Memory B cell (primary cell): ENCODE measurements around the gene B3GALT6.
A peak's percentile ranks its signal among the peaks of the same experiment; 100 is the strongest.

ENCODE experiments used
- ATAC-seq: fragments of 150-1000 bp; cut with Tn5 transposase; 2 replicates; pipeline ENCODE4 v1.10.0; 2021; ENCODE audit warnings: low read depth, mild to moderate bottlenecking, moderate library complexity
- DNase-seq, 2 donors: peaks; one replicate each; pipeline ENCODE4 v3.0.0; 2022; ENCODE audit warnings: low spot score in 2 of 2
- H3K27ac Mint-ChIP-seq: one replicate; pipeline ENCODE4 v1.8.0; 2022; ENCODE audit warnings: mild to moderate bottlenecking, moderate library complexity, mixed read lengths
- H3K27me3 Mint-ChIP-seq: one replicate; pipeline ENCODE4 v1.8.0; 2022; ENCODE audit warnings: mixed read lengths
- H3K36me3 Mint-ChIP-seq: one replicate; pipeline ENCODE4 v1.8.0; 2022; ENCODE audit warnings: mild to moderate bottlenecking, mixed read lengths
- H3K4me1 Mint-ChIP-seq: one replicate; pipeline ENCODE4 v1.8.0; 2022; ENCODE audit warnings: mixed read lengths
- H3K4me3 Mint-ChIP-seq: one replicate; pipeline ENCODE4 v1.8.0; 2022; ENCODE audit warnings: mild to moderate bottlenecking, moderate library complexity, mixed read lengths
- H3K9me3 Mint-ChIP-seq: one replicate; pipeline ENCODE4 v1.8.0; 2022; ENCODE audit warnings: mixed read lengths

B3GALT6 gene

GRCh38 chr1:1228596-1229321 lies 3.3 kb upstream of the B3GALT6 start:
- no peak for ATAC-seq

GRCh38 chr1:1229770-1230169 lies 2.3 kb upstream of the B3GALT6 start:
- peaks cover 13% of the 10 kb centered on the region for H3K36me3 Mint-ChIP-seq
- H3K9me3 Mint-ChIP-seq: no peaks in the 10 kb centered on the region
- ATAC-seq (no peak), DNase-seq (no peak)
- H3K4me3 Mint-ChIP-seq: peak overlapping the region; percentile 57
- H3K4me1 Mint-ChIP-seq: peaks cover 26% of the 10 kb centered on the region
- H3K27ac Mint-ChIP-seq: no peak overlapping the region
- H3K27me3 Mint-ChIP-seq: no peaks in the 10 kb centered on the region

More at GRCh38 chr1:1228596-1229321, 3.3 kb upstream of the B3GALT6 start:
- Mint-ChIP-seq H3K27me3 (no peaks in the 10 kb centered on the region), H3K36me3 (peaks cover 17% of the 10 kb centered on the region), H3K4me1 (peaks cover 19% of the 10 kb centered on the region), H3K9me3 (no peaks in the 10 kb centered on the region), H3K27ac (peak overlapping the region; percentile 41), H3K4me3 (no peak overlapping the region)
- DNase-seq: no peak

- peaks cover 7% of the 10 kb centered on the region for H3K36me3 Mint-ChIP-seq
- H3K27me3 Mint-ChIP-seq: no peaks in the 10 kb centered on the region
- H3K4me1 Mint-ChIP-seq: peaks cover 23% of the 10 kb centered on the region
- H3K27ac Mint-ChIP-seq: peak overlapping the region; percentile 81
- no peak for ATAC-seq
- H3K4me3 Mint-ChIP-seq: peak overlapping the region; percentile 90
- no peak for DNase-seq
- no peaks in the 10 kb centered on the region for H3K9me3 Mint-ChIP-seq
Measured at GRCh38 chr1:1230656-1231399, 1.2 kb upstream of the B3GALT6 start.

GRCh38 chr1:1231400-1232207 lies 433 bp upstream of the B3GALT6 start, which contains the start of gene SDF4:
Gene SDF4, minus strand, starts transcription at chr1:1232001. Its CDS starts 3,229 bp downstream, at chr1:1228772.
- H3K4me1 Mint-ChIP-seq: peaks cover 21% of the 10 kb centered on the region
- ATAC-seq (peak; percentile 95), DNase-seq (peak; percentile 93 to 94)
- peaks cover 5% of the 10 kb centered on the region for H3K36me3 Mint-ChIP-seq
- no peaks in the 10 kb centered on the region for H3K27me3 Mint-ChIP-seq
- no peaks in the 10 kb centered on the region for H3K9me3 Mint-ChIP-seq
- H3K4me3 Mint-ChIP-seq: peak within 1 kb of the TSS; percentile 90
- peak within 1 kb of the TSS; percentile 81 for H3K27ac Mint-ChIP-seq

- ATAC-seq: no peak
- peaks cover 5% of the 10 kb centered on the region for H3K36me3 Mint-ChIP-seq
- DNase-seq: no peak
- peaks cover 21% of the 10 kb centered on the region for H3K4me1 Mint-ChIP-seq
- no peaks in the 10 kb centered on the region for H3K9me3 Mint-ChIP-seq
- peak overlapping the region; percentile 78 for H3K4me3 Mint-ChIP-seq
- H3K27ac Mint-ChIP-seq: no peak overlapping the region
- H3K27me3 Mint-ChIP-seq: peaks cover 2% of the 10 kb centered on the region
Measured at GRCh38 chr1:1232796-1233566, 944 bp downstream of the B3GALT6 start.

- no peak for DNase-seq
- Mint-ChIP-seq H3K9me3 (no peaks in the 10 kb centered on the region), H3K4me1 (peaks cover 21% of the 10 kb centered on the region), H3K36me3 (peaks cover 5% of the 10 kb centered on the region), H3K27me3 (peaks cover 2% of the 10 kb centered on the region), H3K27ac (no peak overlapping the region), H3K4me3 (peak overlapping the region; percentile 77)
- ATAC-seq: no peak
Measured at GRCh38 chr1:1233567-1233892, 1.5 kb downstream of the B3GALT6 start.

GRCh38 chr1:1234180-1234808 lies 2.3 kb downstream of the B3GALT6 start:
- DNase-seq: no peak
- Mint-ChIP-seq H3K27ac (no peak overlapping the region), H3K4me3 (no peak overlapping the region), H3K4me1 (peaks cover 21% of the 10 kb centered on the region), H3K9me3 (no peaks in the 10 kb centered on the region), H3K27me3 (peaks cover 2% of the 10 kb centered on the region), H3K36me3 (peaks cover 5% of the 10 kb centered on the region)
- ATAC-seq: no peak

GRCh38 chr1:1235016-1235744 lies 3.1 kb downstream of the B3GALT6 start:
- H3K36me3 Mint-ChIP-seq: no peaks in the 10 kb centered on the region
- H3K9me3 Mint-ChIP-seq: no peaks in the 10 kb centered on the region
- H3K27me3 Mint-ChIP-seq: peaks cover 6% of the 10 kb centered on the region
- H3K4me3 Mint-ChIP-seq: no peak overlapping the region
- no peak for ATAC-seq
- no peak overlapping the region for H3K27ac Mint-ChIP-seq
- DNase-seq: no peak
- H3K4me1 Mint-ChIP-seq: peaks cover 13% of the 10 kb centered on the region

GRCh38 chr1:1236176-1236763 lies 4.2 kb downstream of the B3GALT6 start:
- Mint-ChIP-seq H3K27ac (no peak overlapping the region), H3K4me3 (no peak overlapping the region), H3K27me3 (peaks cover 8% of the 10 kb centered on the region), H3K4me1 (peaks cover 10% of the 10 kb centered on the region), H3K9me3 (no peaks in the 10 kb centered on the region), H3K36me3 (no peaks in the 10 kb centered on the region)
- ATAC-seq (no peak), DNase-seq (no peak)

GRCh38 chr1:1236945-1237873 lies 5.2 kb downstream of the B3GALT6 start:
- ATAC-seq (no peak), DNase-seq (no peak)
- H3K4me1 Mint-ChIP-seq: peaks cover 10% of the 10 kb centered on the region
- peaks cover 10% of the 10 kb centered on the region for H3K27me3 Mint-ChIP-seq
- H3K4me3 Mint-ChIP-seq: peak overlapping the region; percentile 27
- no peaks in the 10 kb centered on the region for H3K36me3 Mint-ChIP-seq
- H3K9me3 Mint-ChIP-seq: no peaks in the 10 kb centered on the region
- H3K27ac Mint-ChIP-seq: no peak overlapping the region

GRCh38 chr1:1237874-1238701 lies 6.1 kb downstream of the B3GALT6 start:
- Mint-ChIP-seq H3K4me3 (peak overlapping the region; percentile 27), H3K9me3 (no peaks in the 10 kb centered on the region), H3K27ac (no peak overlapping the region), H3K4me1 (peaks cover 10% of the 10 kb centered on the region), H3K36me3 (no peaks in the 10 kb centered on the region), H3K27me3 (peaks cover 10% of the 10 kb centered on the region)
- peak; percentile 66 for ATAC-seq
- no peak for DNase-seq
